ENCODE data around the gene PWP2. TPM values are rescaled to one million over a fixed set of nuclear protein-coding genes. Genes with fewer than 3 reads are reported as not detected.
"Not testable (repeated sequence)": the region's sequence is repeated elsewhere in the genome, so short reads cannot be mapped to it uniquely, and the experiment has no call there.

PWP2 gene
- total RNA-seq, 4 donors from 2014 or later, result 1.9 to 10.8 (median 6.7) TPM

DNA sequence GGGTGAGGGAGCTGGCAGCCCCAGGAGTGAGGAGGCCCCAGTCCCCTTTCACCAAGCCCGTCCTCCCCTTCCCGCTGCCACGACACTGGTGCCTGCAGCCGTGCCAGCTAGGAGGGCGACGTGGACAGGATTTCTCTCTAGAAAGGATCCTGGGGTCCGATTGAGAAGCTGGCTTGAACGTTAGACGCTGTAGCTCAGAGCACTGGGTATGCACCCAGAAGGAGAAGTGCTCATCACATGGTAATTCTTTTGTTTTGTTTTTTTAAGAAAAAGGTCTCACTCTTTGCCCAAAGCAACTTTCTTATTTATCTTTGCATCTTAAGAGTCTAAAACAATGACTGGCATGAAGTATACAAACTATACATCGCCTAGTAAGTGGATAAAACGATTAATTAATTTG is 60.3 kb downstream of the PWP2 start:
- H3K4me3 ChIP-seq; H3K4me1 ChIP-seq; H3K27ac ChIP-seq (replicated peaks in 1 of 4); H3K27me3 ChIP-seq; intact Hi-C loops (cut with DNase I); H3K36me3 ChIP-seq; DNase-seq (ENCODE audit: extremely low spot score); H3K9me3 ChIP-seq: not testable (repeated sequence)
- WGBS, result no CpG with 5 or more reads among the region's 11 CpGs

DNA sequence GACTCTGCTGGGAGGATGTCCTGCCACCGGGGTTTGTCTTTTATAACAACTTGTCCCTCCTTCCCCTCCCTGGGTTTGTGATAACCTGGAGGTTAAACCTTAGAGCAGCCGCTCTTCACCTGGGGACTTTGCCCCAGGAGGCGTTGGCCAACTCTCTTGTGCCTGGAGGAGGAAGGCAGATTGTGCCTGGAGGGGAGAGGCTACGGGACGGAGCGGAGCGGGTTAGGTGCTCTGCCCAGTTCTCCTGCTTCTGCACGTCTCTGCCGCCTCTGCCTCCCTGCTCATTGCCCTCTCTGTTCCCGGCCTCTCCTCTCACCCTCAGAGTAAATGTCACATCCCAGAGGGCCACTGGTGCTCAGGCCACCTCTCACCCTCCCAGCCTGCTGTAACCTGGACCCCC is 63.1 kb downstream of the PWP2 start:
- H3K4me1 ChIP-seq; H3K27ac ChIP-seq (replicated peaks in 1 of 4); DNase-seq (ENCODE audit: extremely low spot score); H3K36me3 ChIP-seq; H3K4me3 ChIP-seq; intact Hi-C loops (cut with DNase I); H3K9me3 ChIP-seq; H3K27me3 ChIP-seq: not testable (repeated sequence)
- no CpG with 5 or more reads among the region's 10 CpGs for WGBS

DNA sequence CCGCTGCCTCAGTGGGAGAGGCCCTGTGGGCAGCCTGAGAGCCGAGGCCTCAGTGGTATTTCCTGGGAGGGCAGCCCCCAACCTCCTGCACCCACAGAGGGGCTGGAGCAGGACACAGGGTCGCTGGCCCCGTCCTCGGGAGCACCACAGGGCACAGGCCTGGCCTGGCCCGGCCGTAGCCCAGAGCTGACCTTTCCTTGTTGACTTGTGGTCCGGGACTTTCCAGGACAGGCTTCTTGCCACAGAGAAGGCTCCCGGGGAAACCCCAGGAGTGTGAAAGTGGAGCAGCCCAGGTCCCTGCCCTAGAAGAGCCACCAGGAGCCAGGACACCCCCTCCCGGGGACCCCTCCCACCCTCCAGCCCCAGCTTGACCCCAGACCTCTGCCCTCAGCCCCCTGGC is 63.7 kb downstream of the PWP2 start:
- intact Hi-C loops (cut with DNase I); H3K4me1 ChIP-seq; H3K4me3 ChIP-seq; DNase-seq (ENCODE audit: extremely low spot score); H3K27ac ChIP-seq (replicated peaks in 1 of 4); H3K36me3 ChIP-seq; H3K9me3 ChIP-seq; H3K27me3 ChIP-seq: not testable (repeated sequence)
- no CpG with 5 or more reads among the region's 10 CpGs for WGBS

DNA sequence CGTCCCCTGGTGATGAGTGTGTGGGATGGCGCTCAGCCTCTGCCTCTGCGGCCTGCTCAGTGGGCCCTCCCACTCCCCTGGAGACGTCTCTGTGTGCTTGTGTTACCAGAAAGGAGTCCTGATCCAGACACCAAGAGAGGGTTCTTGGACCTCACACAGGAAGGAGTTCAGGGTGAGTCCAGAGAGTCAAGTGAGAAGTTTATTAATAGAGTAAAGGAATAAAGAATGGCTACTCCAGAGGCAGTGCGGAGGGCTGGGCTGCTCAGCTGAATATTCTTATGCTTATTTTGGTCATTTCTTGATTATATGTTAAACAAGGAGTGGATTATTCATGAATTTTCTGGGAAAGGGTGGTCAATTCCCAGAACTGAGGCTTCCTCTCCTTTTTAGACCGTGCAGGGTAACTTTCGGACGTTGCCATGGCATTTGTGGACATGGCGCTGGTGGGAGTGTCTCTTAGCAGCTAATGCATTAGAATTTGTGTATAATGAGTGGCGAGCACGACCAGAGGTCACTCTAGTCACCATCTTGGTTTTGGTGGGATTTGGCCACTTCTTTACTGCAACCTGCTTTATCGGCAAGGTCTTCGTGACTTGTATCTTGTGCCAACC is 64.9 kb downstream of the PWP2 start:
- H3K4me1 ChIP-seq; intact Hi-C loops (cut with DNase I); H3K27me3 ChIP-seq; DNase-seq (ENCODE audit: extremely low spot score); H3K4me3 ChIP-seq; H3K27ac ChIP-seq (replicated peaks in 1 of 4); H3K9me3 ChIP-seq; H3K36me3 ChIP-seq: not testable (repeated sequence)
- no CpG with 5 or more reads among the region's 13 CpGs for WGBS

DNA sequence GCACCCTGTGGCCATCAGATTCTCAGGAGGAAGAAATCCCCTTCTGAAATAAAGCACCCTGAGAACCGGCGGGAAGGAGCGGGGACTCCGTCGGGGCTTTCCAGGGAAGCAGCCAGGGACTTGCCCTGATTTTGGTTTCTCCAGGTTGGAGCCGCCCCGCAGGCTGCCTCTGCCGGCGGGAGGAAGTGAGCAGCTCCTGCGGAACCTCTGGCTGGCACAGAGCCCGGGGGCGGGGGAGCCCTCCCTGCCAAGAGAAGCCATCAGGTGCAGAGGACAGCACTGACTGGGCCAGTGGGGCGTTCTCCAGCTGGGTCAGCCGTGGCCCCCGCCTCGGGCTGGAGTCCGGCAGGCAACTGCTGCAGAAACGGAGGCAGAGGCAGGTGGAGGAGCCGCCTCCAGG is 65.5 kb downstream of the PWP2 start:
- H3K27me3 ChIP-seq; H3K27ac ChIP-seq (replicated peaks in 1 of 4); H3K9me3 ChIP-seq; DNase-seq (ENCODE audit: extremely low spot score); H3K36me3 ChIP-seq; intact Hi-C loops (cut with DNase I); H3K4me3 ChIP-seq; H3K4me1 ChIP-seq: not testable (repeated sequence)
- no CpG with 5 or more reads among the region's 19 CpGs for WGBS

DNA sequence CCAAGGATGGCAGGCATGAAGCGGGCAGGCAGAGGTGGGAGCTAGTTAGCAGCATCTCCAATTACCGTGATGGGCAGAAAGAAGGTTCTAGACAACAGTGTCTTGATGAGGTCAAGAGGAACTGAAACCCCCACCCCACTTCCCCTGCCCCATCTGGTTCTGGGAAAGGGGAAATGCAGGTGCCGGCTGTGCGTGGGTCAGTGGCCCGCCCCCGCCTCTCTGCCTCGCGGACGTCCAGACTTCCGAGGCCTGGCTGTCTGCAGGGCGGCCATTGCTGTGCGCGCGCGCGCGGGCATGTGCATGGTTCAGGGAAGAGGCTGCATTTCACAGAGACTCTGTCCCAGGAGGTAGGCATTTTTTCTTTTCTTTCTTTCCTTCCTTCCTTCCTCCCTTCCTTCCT is 68.0 kb downstream of the PWP2 start:
- H3K4me1 ChIP-seq; DNase-seq (ENCODE audit: extremely low spot score); H3K27me3 ChIP-seq; H3K36me3 ChIP-seq; H3K27ac ChIP-seq (replicated peaks in 1 of 4); intact Hi-C loops (cut with DNase I); H3K4me3 ChIP-seq; H3K9me3 ChIP-seq: not testable (repeated sequence)
- no CpG with 5 or more reads among the region's 17 CpGs for WGBS

DNA sequence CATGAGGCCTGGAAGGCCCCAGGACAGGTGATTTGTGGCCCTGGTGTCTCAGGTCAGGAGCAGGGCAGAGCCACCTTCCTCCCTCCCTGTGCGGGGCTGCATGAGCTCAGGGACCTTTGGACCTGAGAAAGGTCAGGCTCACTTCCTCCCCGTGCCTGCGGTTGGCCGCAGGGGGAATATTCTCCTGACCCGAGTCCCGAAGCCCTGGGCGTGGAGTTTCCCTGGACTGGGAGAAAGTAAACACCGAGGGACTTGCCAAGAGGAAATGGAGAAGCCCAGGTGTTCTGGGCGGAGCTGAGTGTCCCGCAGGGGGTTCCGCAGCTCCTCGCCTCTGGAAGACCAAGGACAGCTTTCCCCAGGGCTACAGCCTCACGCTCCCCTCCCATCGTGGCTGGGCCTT is 68.9 kb downstream of the PWP2 start:
- DNase-seq (ENCODE audit: extremely low spot score); H3K27ac ChIP-seq (replicated peaks in 1 of 4); H3K36me3 ChIP-seq; H3K4me3 ChIP-seq; H3K27me3 ChIP-seq; intact Hi-C loops (cut with DNase I); H3K9me3 ChIP-seq; H3K4me1 ChIP-seq: not testable (repeated sequence)
- WGBS, result no CpG with 5 or more reads among the region's 14 CpGs

Other genes with a start within 250 kb of the PWP2 start
- 10 to 100 TPM; 28.0 to 36.5 (median 32.2) TPM for gene AGPAT3, start 242.2 kb upstream of the PWP2 start, total RNA-seq
- gene TRAPPC10, start 95.1 kb upstream of the PWP2 start, total RNA-seq, result 10 to 100 TPM; 14.5 to 35.2 (median 20.5) TPM
- 10 to 100 TPM in 2 of 4 donors, 1 to 10 TPM in 2; 4.3 to 31.6 (median 9.0) TPM for gene GATD3, start 26.3 kb downstream of the PWP2 start, total RNA-seq
- 1 to 10 TPM in 2 of 4 donors, under 1 TPM in 2; 0.42 to 1.7 (median 0.95) TPM for gene ICOSLG, start 133.5 kb downstream of the PWP2 start, total RNA-seq
- gene DNMT3L, start 154.5 kb downstream of the PWP2 start, total RNA-seq, result not detected
- gene AIRE, start 178.5 kb downstream of the PWP2 start, total RNA-seq, result not detected
- 100 to 1,000 TPM in 1 of 4 donors, 10 to 100 TPM in 3; 61.5 to 109 (median 83.4) TPM for gene PFKL, start 192.7 kb downstream of the PWP2 start, total RNA-seq
- gene CFAP410, start 232.0 kb downstream of the PWP2 start, total RNA-seq, result 10 to 100 TPM; 26.6 to 43.5 (median 32.3) TPM
- gene TRPM2, start 246.2 kb downstream of the PWP2 start, total RNA-seq, result 1 to 10 TPM; 1.6 to 3.5 (median 2.7) TPM

All from esophagus muscularis mucosa (tissue), 4 donors.